Ascending aorta (tissue), 2 donors: Measurements from ENCODE around the gene DPP9. TPM values are rescaled to one million over a fixed set of nuclear protein-coding genes. Genes with fewer than 3 reads are reported as not detected.
A peak's percentile ranks its signal among the peaks of the same experiment; 100 is the strongest.
"Not testable (repeated sequence)": the region's sequence is repeated elsewhere in the genome, so short reads cannot be mapped to it uniquely, and the experiment has no call there.

Experiments used
- DNase-seq, 2 donors: peaks; one replicate each; pipeline ENCODE4 v3.0.0-alpha.2; 2019; ENCODE audit warnings: low spot score in 2 of 2
- H3K27ac ChIP-seq, 2 donors: fragments of 200-600 bp; sonication (generic); one replicate each; pipeline ENCODE4 v1.5.1; 2016 to 2017; ENCODE audit warnings: mild to moderate bottlenecking in 1 of 2
- H3K27me3 ChIP-seq: fragments of 200-600 bp; sonication (generic); one replicate; pipeline ENCODE4 v1.5.1; 2017
- H3K36me3 ChIP-seq, 2 donors: fragments of 200-600 bp; sonication (generic); one replicate each; pipeline ENCODE4 v1.5.1; 2016
- H3K4me1 ChIP-seq, 2 donors: fragments of 200-600 bp; sonication (generic); one replicate each; pipeline ENCODE4 v1.5.1; 2016 to 2017; ENCODE audit warnings: mild to moderate bottlenecking in 1 of 2
- H3K4me3 ChIP-seq, 2 donors: fragments of 200-600 bp; sonication (generic); one replicate each; pipeline ENCODE4 v1.5.1; 2016 to 2017; ENCODE audit warnings: mild to moderate bottlenecking in 1 of 2
- H3K9me3 ChIP-seq, 2 donors: fragments of 200-600 bp; sonication (generic); one replicate each; pipeline ENCODE4 v1.5.1; 2016
- CTCF ChIP-seq, 3 experiments: fragments of 200-600 bp in 2 of 3; fragments of 450-650 bp in 1 of 3; sonication (generic) in 2 of 3; IDR thresholded peaks; one replicate each; pipeline ENCODE4 v1.5.1; 2016 to 2019; ENCODE audit warnings: antibody characterized with exemption in 3 of 3, mild to moderate bottlenecking in 1 of 3, moderate library complexity in 1 of 3
- intact Hi-C: fragments of 100-400 bp; cut with DNase I; formaldehyde crosslinking; loops from one replicate; pipeline ENCODE4 v1.15.1; 2023
- total RNA-seq: library from RNA; depleted of rRNA; stranded (reverse); fragments of >200 nt; gene quantifications from one replicate; pipeline ENCODE4 v1.1.0, GENCODE V29; 2016

DPP9 gene
- total RNA-seq, 1 donor from 2014 or later, result 72.2 TPM

- Histone ChIP-seq H3K4me3 (no peak overlapping the region), H3K36me3 (no peaks in the 10 kb centered on the region), H3K27ac (no peak overlapping the region), H3K4me1 (peaks cover 0 to 4% of the 10 kb centered on the region in 2 donors), H3K27me3 (no peaks in the 10 kb centered on the region), H3K9me3 (no peaks in the 10 kb centered on the region)
- intact Hi-C loops, result no loop called here
- no peak for DNase-seq
- TF ChIP-seq CTCF (IDR thresholded peaks at IDR 0.05), result no peak
Observed at GRCh38 chr19:4755459-4755858, 31.8 kb upstream of the DPP9 start.

DNA sequence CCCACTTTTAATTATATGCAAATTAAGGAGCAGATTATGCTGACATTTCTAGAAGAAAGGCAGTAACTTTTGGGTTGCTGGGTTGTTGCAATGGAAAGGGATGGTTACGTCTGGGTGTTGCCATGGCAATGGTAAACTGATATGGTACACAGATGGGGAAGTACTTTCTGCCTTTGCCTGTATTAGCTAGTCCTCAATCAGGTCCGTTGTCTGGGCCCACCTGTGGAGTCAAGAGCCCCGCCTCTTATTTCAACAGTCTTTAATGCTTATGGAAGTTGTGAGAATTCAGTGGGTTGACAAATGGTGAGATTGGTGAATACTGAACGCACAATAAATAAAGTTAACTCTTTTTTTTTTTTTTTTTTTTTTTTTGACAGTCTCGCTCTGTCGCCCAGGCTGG, 30.6 kb upstream of the DPP9 start:
- H3K4me1 ChIP-seq, result no peaks in the 10 kb centered on the region
- H3K27ac ChIP-seq, result no peak overlapping the region
- no peak overlapping the region for H3K4me3 ChIP-seq
- TF ChIP-seq CTCF (IDR thresholded peaks at IDR 0.05), result no peak
- no peaks in the 10 kb centered on the region for H3K27me3 ChIP-seq
- intact Hi-C loops, result no loop called here
- DNase-seq, result no peak
- no peaks in the 10 kb centered on the region for H3K36me3 ChIP-seq
- H3K9me3 ChIP-seq, result no peaks in the 10 kb centered on the region

DNA sequence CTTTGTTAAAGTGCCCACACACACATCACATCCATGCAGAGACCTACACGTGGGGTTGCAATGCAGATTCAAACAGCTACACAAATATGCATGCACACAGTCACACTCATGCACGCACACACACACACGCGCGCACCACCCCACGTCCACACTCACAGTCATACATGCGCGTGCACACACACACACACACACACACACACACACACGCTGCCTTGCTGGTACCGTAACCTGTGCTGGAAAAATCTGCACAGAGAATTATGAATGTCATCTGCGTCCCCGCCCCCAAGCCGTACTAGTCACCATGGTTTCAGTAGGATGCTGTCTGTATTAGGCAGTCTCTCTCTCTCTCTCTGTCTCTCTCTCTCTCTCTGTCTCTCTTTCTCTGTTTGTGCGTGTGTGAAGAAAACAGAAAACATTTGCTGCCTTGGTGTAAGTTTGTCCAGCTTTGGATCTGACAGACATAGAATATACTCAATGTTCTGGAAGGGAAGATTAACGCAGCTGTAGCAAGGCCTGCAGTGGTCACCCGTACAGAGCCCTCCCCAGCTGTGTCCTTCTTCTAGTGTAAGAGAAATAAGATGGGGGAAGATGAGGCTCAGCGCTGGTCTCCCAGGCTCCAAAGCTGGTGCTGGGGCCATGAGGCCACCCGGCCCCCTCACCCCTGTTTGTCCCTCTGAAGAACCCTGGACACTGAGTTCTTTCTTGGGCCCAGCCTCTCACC, 26.4 kb upstream of the DPP9 start:
- Histone ChIP-seq H3K4me1 (peaks cover 0 to 3% of the 10 kb centered on the region in 2 donors), H3K27me3 (no peaks in the 10 kb centered on the region), H3K36me3 (no peaks in the 10 kb centered on the region), H3K4me3 (no peak overlapping the region), H3K27ac (no peak overlapping the region), H3K9me3 (no peaks in the 10 kb centered on the region)
- intact Hi-C loops, result no loop called here
- no peak for TF ChIP-seq CTCF (IDR thresholded peaks at IDR 0.05)
- no peak for DNase-seq

- Histone ChIP-seq H3K4me1 (peaks cover 0 to 3% of the 10 kb centered on the region in 2 donors), H3K9me3 (no peaks in the 10 kb centered on the region), H3K27ac (no peak overlapping the region), H3K36me3 (no peaks in the 10 kb centered on the region), H3K27me3 (no peaks in the 10 kb centered on the region), H3K4me3 (no peak overlapping the region)
- DNase-seq, result no peak
- intact Hi-C loops, result no loop called here
- no peak for TF ChIP-seq CTCF (IDR thresholded peaks at IDR 0.05)
Observed at GRCh38 chr19:4748589-4748988, 24.9 kb upstream of the DPP9 start.

DNA sequence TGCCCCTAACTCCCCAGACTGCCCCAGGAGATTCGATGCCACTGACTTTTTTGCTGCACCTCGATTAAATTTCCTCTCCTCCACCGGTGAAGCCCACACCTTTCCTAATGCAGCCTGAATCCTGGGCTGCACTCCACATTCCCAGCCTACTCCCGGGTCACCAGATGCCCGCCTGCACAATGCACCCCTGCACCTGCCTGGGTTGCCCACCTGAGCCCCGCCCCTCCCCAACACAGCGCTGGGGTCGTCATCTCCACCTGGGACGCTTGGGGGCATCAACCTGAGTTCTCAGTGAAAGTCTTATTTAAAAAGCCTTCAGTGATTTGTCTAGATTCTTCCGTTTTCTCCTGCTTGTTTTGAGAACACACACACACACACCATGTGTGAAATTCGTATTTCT, 24.5 kb upstream of the DPP9 start:
- peaks cover 0 to 3% of the 10 kb centered on the region in 2 donors for H3K4me1 ChIP-seq
- no peak for TF ChIP-seq CTCF (IDR thresholded peaks at IDR 0.05)
- no peak overlapping the region for H3K27ac ChIP-seq
- no peak overlapping the region for H3K4me3 ChIP-seq
- DNase-seq, result no peak
- intact Hi-C loops, result no loop called here
- H3K9me3 ChIP-seq, result no peaks in the 10 kb centered on the region
- no peaks in the 10 kb centered on the region for H3K36me3 ChIP-seq
- no peaks in the 10 kb centered on the region for H3K27me3 ChIP-seq

- no peak overlapping the region for H3K27ac ChIP-seq
- intact Hi-C loops, result no loop called here
Observed at GRCh38 chr19:4745986-4746385, 22.3 kb upstream of the DPP9 start.

GRCh38 chr19:4745175-4745574, 21.5 kb upstream of the DPP9 start:
- DNase-seq, H3K9me3 ChIP-seq, H3K4me1 ChIP-seq, intact Hi-C loops, H3K36me3 ChIP-seq, H3K27me3 ChIP-seq, H3K4me3 ChIP-seq: not testable (repeated sequence)
- H3K27ac ChIP-seq, result peak overlapping the region in 1 of 2 donors; percentile 67

More at GRCh38 chr19:4745986-4746385, 22.3 kb upstream of the DPP9 start:
- Histone ChIP-seq H3K36me3 (no peaks in the 10 kb centered on the region), H3K4me1 (peaks cover 0 to 3% of the 10 kb centered on the region in 2 donors), H3K9me3 (no peaks in the 10 kb centered on the region), H3K4me3 (no peak overlapping the region), H3K27me3 (no peaks in the 10 kb centered on the region)
- no peak for TF ChIP-seq CTCF (IDR thresholded peaks at IDR 0.05)
- DNase-seq, result no peak
